Fibroblast of pulmonary artery (primary cell): ENCODE results near the gene GLCE.

Experiments
- DNase-seq: peaks from one replicate; pipeline ENCODE4 v3.0.0-alpha.2; 2010; ENCODE audit warnings: low read depth
- H3K4me3 ChIP-seq: replicated peaks from 2 replicates; pipeline ENCODE4 v1.5.1; 2011; ENCODE audit warnings: low read depth, mild to moderate bottlenecking, control low read depth, low read length, moderate library complexity
- TF ChIP-seq, protein P1 (sequence below): IDR thresholded peaks from 2 replicates; pipeline ENCODE4 v1.5.1; 2011; ENCODE audit warnings: mild to moderate bottlenecking, control low read depth, low read length, inconsistent platforms; ENCODE audit errors: missing control alignments

The GLCE gene

GRCh38 chr15:69319384-69320375, 159.2 kb downstream of the GLCE start:
- DNase-seq = no peak
- TF ChIP-seq, protein P1, sequence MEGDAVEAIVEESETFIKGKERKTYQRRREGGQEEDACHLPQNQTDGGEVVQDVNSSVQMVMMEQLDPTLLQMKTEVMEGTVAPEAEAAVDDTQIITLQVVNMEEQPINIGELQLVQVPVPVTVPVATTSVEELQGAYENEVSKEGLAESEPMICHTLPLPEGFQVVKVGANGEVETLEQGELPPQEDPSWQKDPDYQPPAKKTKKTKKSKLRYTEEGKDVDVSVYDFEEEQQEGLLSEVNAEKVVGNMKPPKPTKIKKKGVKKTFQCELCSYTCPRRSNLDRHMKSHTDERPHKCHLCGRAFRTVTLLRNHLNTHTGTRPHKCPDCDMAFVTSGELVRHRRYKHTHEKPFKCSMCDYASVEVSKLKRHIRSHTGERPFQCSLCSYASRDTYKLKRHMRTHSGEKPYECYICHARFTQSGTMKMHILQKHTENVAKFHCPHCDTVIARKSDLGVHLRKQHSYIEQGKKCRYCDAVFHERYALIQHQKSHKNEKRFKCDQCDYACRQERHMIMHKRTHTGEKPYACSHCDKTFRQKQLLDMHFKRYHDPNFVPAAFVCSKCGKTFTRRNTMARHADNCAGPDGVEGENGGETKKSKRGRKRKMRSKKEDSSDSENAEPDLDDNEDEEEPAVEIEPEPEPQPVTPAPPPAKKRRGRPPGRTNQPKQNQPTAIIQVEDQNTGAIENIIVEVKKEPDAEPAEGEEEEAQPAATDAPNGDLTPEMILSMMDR = no peak
- H3K4me3 ChIP-seq = no peak overlapping the region

- TF ChIP-seq, protein P1 = no peak
- H3K4me3 ChIP-seq = no peak overlapping the region
- peak; percentile 44 for DNase-seq
Measured at GRCh38 chr15:69320977-69321554, 160.6 kb downstream of the GLCE start.
